GM12878 (cell line): ENCODE results near the gene LMTK2. TPM values are rescaled to one million over a fixed set of nuclear protein-coding genes. Genes with fewer than 3 reads are reported as not detected.

ENCODE experiments used
- ATAC-seq: fragments of 200-7000 bp; cut with Tn5 transposase; 3 replicates; pipeline ENCODE4 v1.9.1; 2020; ENCODE audit warnings: mild to moderate bottlenecking, moderate library complexity
- BruUV-seq: library from RNA; stranded (reverse); fragments of 400-500 nt; replicated peaks from 2 replicates; lab custom pipeline; 2021; lab: Mats Ljungman, UMichigan
- CTCF ChIA-PET: fragments of 300-600 bp; sonication (Branson Sonifier 250); formaldehyde crosslinking; extraction: SDS; loops from one replicate; lab custom pipeline; 2021; ENCODE audit warnings: inconsistent platforms; lab: Yijun Ruan, JAX
- POLR2A ChIA-PET: fragments of 350-600 bp; formaldehyde crosslinking; extraction: SDS; loops from one replicate; lab custom pipeline; 2021; ENCODE audit warnings: inconsistent platforms; lab: Charles Lee
- RAD21 ChIA-PET: fragments of 300-600 bp; sonication (Branson Sonifier 250); formaldehyde crosslinking; loops from one replicate; lab custom pipeline; 2023; ENCODE audit warnings: antibody characterized with exemption; ENCODE audit not compliant: unreplicated experiment; lab: Charles Lee
- SMC1A ChIA-PET: fragments of 300-600 bp; sonication (Branson Sonifier 250); formaldehyde crosslinking; loops from one replicate; lab custom pipeline; 2023; ENCODE audit not compliant: unreplicated experiment, uncharacterized antibody; lab: Charles Lee
- DNase-seq: peaks from one replicate; pipeline ENCODE4 v3.0.0-alpha.2; 2011; ENCODE audit warnings: low read depth, low spot score
- FAIRE-seq: peaks from 3 replicates; lab custom pipeline; 2011; peaks lifted over from hg19 to GRCh38; lab: Jason Lieb, UNC
- H2AFZ ChIP-seq: 2 replicates; pipeline ENCODE4 v1.6.0; 2011; ENCODE audit warnings: low read depth, low read length, control low read depth; ENCODE audit not compliant: control insufficient read depth
- H3K27ac ChIP-seq: 2 replicates; pipeline ENCODE4 v1.5.1; 2011; ENCODE audit warnings: control low read depth; ENCODE audit not compliant: control insufficient read depth, insufficient read depth
- H3K27me3 ChIP-seq, 2 experiments: replicated peaks in 1 of 2; 2 replicates each; pipeline versions ENCODE4 v1.6.0 to v1.6.1; 2011; ENCODE audit warnings: low read length in 1 of 2; ENCODE audit not compliant: control insufficient read depth in 2 of 2, insufficient read depth in 2 of 2
- H3K36me3 ChIP-seq, 2 experiments: 2 replicates each; pipeline ENCODE4 v1.5.1; 2011; ENCODE audit warnings: low read length in 1 of 2; ENCODE audit not compliant: control insufficient read depth in 2 of 2, insufficient read depth in 2 of 2
- H3K4me1 ChIP-seq: 2 replicates; pipeline ENCODE4 v1.6.1; 2011; ENCODE audit warnings: mild to moderate bottlenecking, low read length, moderate library complexity, mixed read lengths; ENCODE audit not compliant: control insufficient read depth, insufficient read depth
- H3K4me2 ChIP-seq: 2 replicates; pipeline ENCODE4 v1.6.0; 2011; ENCODE audit warnings: control low read depth; ENCODE audit not compliant: control insufficient read depth, insufficient read depth
- H3K4me3 ChIP-seq: fragments of 200-600 bp; sonication (generic); 2 replicates; pipeline ENCODE4 v1.5.1; 2016
- H3K79me2 ChIP-seq: 2 replicates; pipeline ENCODE4 v1.6.0; 2011; ENCODE audit warnings: low read length; ENCODE audit not compliant: control insufficient read depth, insufficient read depth
- H3K9ac ChIP-seq: 2 replicates; pipeline ENCODE4 v1.8.0; 2011; ENCODE audit warnings: low read length, control low read depth, mixed read lengths; ENCODE audit not compliant: control insufficient read depth, insufficient read depth
- H3K9me3 ChIP-seq: replicated peaks from 3 replicates; pipeline ENCODE4 v1.5.1; 2011; ENCODE audit warnings: mild to moderate bottlenecking, low read length; ENCODE audit not compliant: control insufficient read depth, insufficient read depth
- H4K20me1 ChIP-seq: 2 replicates; pipeline ENCODE4 v1.6.0; 2011; ENCODE audit not compliant: control insufficient read depth, insufficient read depth
- BCL11A ChIP-seq: IDR thresholded peaks from 2 replicates; pipeline ENCODE4 v1.6.1; 2011; ENCODE audit warnings: low read depth, low read length
- EED ChIP-seq: sonication (generic); IDR thresholded peaks from 2 replicates; pipeline ENCODE4 v1.6.1; 2016; ENCODE audit warnings: antibody characterized with exemption, low read depth
- ESRRA ChIP-seq: IDR thresholded peaks from 2 replicates; pipeline ENCODE4 v1.6.1; 2012; ENCODE audit warnings: mild to moderate bottlenecking, low read length, improper control_type of control experiment
- JUNB ChIP-seq: IDR thresholded peaks from 2 replicates; pipeline ENCODE4 v1.6.1; 2016; ENCODE audit warnings: antibody characterized with exemption, mild to moderate bottlenecking
- KDM1A ChIP-seq: fragments of 200-600 bp; sonication (generic); IDR thresholded peaks from 2 replicates; pipeline ENCODE4 v1.6.1; 2016; ENCODE audit warnings: borderline replicate concordance
- RELA ChIP-seq: fragments of 450-650 bp; IDR thresholded peaks from 2 replicates; pipeline ENCODE4 v1.8.0; 2014; ENCODE audit warnings: borderline replicate concordance; ENCODE audit not compliant: partially characterized antibody
- RFX5 ChIP-seq: IDR thresholded peaks from 2 replicates; pipeline ENCODE4 v1.6.1; 2011; ENCODE audit warnings: low read depth, low read length, improper control_type of control experiment
- SPI1 ChIP-seq: IDR thresholded peaks from 2 replicates; pipeline ENCODE4 v1.6.1; 2011; ENCODE audit warnings: low read depth, mild to moderate bottlenecking, low read length, moderate library complexity, borderline replicate concordance; ENCODE audit not compliant: insufficient read depth
- TARDBP ChIP-seq: IDR thresholded peaks from 2 replicates; pipeline ENCODE4 v1.6.1; 2016; ENCODE audit warnings: borderline replicate concordance
- TCF7 ChIP-seq: IDR thresholded peaks from 2 replicates; pipeline ENCODE4 v1.6.1; 2014; ENCODE audit warnings: antibody characterized with exemption, borderline replicate concordance
- WGBS: methylation state at CpG from one replicate; pipeline ENCODE4 v1.1.6; 2016; ENCODE audit warnings: low lambda C conversion rate; ENCODE audit not compliant: insufficient replicate concordance, insufficient coverage; ENCODE audit errors: missing lambda C conversion rate; 5-methylcytosine and 5-hydroxymethylcytosine counted together
- in situ Hi-C: fragments of 300-500 bp; cut with MboI; formaldehyde crosslinking; loops from 9 replicates; pipeline ENCODE4 v1.14.3; 2018; ENCODE audit warnings: mixed read lengths
- intact Hi-C: fragments of 100-400 bp; cut with micrococcal nuclease; formaldehyde crosslinking; loops from one replicate; pipeline ENCODE4 v1.14.2; 2022; ENCODE audit not compliant: unreplicated experiment
- polyA plus RNA-seq, 11 experiments: library from polyadenylated mRNA; depleted of rRNA in 4 of 11; unstranded in 6 of 11; stranded (reverse) in 5 of 11; fragments of >200 nt; fragmentation: Nextera tagmentation in 4 of 11; fragmentation: Illumina TruSeq in 1 of 11; extraction: Ambion mirVana in 4 of 11; extraction: Trizol in 1 of 11; gene quantifications; 1 replicate in 1 of 11; 2 replicates in 10 of 11; pipeline versions ENCODE4 v1.2.1 to v1.2.3, GENCODE V29; 2011 to 2016; ENCODE audit warnings: inconsistent platforms in 2 of 11, missing spikeins in 2 of 11, low read depth in 1 of 11
- total RNA-seq, 4 experiments: library from RNA; depleted of rRNA in 3 of 4; stranded (reverse); fragments of >200 nt in 3 of 4; fragmentation: Illumina TruSeq in 1 of 4; extraction: Trizol in 1 of 4; gene quantifications; 2 replicates each; pipeline versions ENCODE4 v1.2.1 to v1.2.3, GENCODE V29; 2013 to 2021
- TF ChIP-seq, protein P1 (sequence below): fragments of 450-650 bp; IDR thresholded peaks from 2 replicates; pipeline ENCODE4 v1.6.1; 2017; ENCODE audit warnings: mild to moderate bottlenecking, moderate library complexity
- TF ChIP-seq, protein P2 (sequence below): fragments of 450-650 bp; IDR thresholded peaks from 2 replicates; pipeline ENCODE4 v1.6.1; 2018; ENCODE audit warnings: mild to moderate bottlenecking, low read depth, moderate library complexity; ENCODE audit not compliant: partially characterized antibody
- TF ChIP-seq, protein P3 (sequence below): fragments of 450-650 bp; IDR thresholded peaks from 2 replicates; pipeline ENCODE4 v1.6.1; 2017; ENCODE audit warnings: mild to moderate bottlenecking, low read depth, inconsistent platforms; ENCODE audit not compliant: poor library complexity, severe bottlenecking

LMTK2 gene
- total and polyA plus RNA-seq, 10 of the 15 experiments (the other 5 are each of a cell fraction or from before 2014, with no cell fraction given), result 0.68 to 8.7 (median 4.6) TPM

DNA sequence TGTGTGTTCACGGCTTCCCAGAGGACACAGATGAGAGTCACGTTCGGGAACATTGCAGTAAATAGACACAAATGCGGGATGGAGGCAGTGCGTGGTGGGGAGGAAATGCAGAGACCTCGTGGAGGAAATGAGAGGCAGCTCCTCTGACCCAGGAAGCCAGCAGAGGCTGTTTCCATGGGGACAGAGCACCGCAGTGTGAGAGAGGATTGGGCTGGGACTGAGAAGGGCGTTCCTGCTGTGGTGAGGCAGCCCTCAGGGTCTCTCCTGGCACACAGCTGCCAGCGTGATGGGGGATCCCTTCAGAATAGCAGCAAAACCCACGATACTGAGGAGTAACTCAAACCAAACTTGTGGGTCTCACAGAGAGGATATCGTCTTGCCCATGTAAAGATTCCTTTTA, 82.9 kb downstream of the LMTK2 start (continued):
- TF ChIP-seq SPI1, result no peak
- TF ChIP-seq, all 136 proteins: peak for 0

GRCh38 chr7:98191668-98192431, 85.2 kb downstream of the LMTK2 start:
- no peak for FAIRE-seq
- no peaks in the 10 kb centered on the region for H3K4me1 ChIP-seq
- H2AFZ ChIP-seq, result no peak overlapping the region
- ChIA-PET CTCF (no interaction called here), SMC1A (no interaction called here), RAD21 (no interaction called here), POLR2A (interaction anchor here (1.5 kb wide), 1 partner anchor 9 kb away, joined by 3 read pairs; no protein-coding TSS in a partner anchor)
- WGBS, result 96% methylated on average over 32 of the region's 32 CpGs
- no TSS peak for BruUV-seq
- no peaks in the 10 kb centered on the region for H4K20me1 ChIP-seq
- H3K4me3 ChIP-seq, result no peak overlapping the region
- in situ Hi-C loops, result no loop called here
- no peak for DNase-seq
- no peak for ATAC-seq
- no peak overlapping the region for H3K4me2 ChIP-seq
- no peaks in the 10 kb centered on the region for H3K79me2 ChIP-seq
- H3K27me3 ChIP-seq, result no peaks in the 10 kb centered on the region
- no peaks in the 10 kb centered on the region; the same call in 2 of the 3 replicates for H3K9me3 ChIP-seq
- no peak overlapping the region for H3K27ac ChIP-seq
- no peak overlapping the region for H3K9ac ChIP-seq
- peaks cover 5 to 8% of the 10 kb centered on the region in 2 experiments; a peak in 3 of 4 replicates for H3K36me3 ChIP-seq
- intact Hi-C loops, result no loop called here
- TF ChIP-seq, protein P1, sequence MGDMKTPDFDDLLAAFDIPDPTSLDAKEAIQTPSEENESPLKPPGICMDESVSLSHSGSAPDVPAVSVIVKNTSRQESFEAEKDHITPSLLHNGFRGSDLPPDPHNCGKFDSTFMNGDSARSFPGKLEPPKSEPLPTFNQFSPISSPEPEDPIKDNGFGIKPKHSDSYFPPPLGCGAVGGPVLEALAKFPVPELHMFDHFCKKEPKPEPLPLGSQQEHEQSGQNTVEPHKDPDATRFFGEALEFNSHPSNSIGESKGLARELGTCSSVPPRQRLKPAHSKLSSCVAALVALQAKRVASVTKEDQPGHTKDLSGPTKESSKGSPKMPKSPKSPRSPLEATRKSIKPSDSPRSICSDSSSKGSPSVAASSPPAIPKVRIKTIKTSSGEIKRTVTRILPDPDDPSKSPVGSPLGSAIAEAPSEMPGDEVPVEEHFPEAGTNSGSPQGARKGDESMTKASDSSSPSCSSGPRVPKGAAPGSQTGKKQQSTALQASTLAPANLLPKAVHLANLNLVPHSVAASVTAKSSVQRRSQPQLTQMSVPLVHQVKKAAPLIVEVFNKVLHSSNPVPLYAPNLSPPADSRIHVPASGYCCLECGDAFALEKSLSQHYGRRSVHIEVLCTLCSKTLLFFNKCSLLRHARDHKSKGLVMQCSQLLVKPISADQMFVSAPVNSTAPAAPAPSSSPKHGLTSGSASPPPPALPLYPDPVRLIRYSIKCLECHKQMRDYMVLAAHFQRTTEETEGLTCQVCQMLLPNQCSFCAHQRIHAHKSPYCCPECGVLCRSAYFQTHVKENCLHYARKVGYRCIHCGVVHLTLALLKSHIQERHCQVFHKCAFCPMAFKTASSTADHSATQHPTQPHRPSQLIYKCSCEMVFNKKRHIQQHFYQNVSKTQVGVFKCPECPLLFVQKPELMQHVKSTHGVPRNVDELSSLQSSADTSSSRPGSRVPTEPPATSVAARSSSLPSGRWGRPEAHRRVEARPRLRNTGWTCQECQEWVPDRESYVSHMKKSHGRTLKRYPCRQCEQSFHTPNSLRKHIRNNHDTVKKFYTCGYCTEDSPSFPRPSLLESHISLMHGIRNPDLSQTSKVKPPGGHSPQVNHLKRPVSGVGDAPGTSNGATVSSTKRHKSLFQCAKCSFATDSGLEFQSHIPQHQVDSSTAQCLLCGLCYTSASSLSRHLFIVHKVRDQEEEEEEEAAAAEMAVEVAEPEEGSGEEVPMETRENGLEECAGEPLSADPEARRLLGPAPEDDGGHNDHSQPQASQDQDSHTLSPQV, result no peak
- TF ChIP-seq BCL11A, result no peak
- no peak for TF ChIP-seq RELA
- TF ChIP-seq EED, result no peak
- no peak for TF ChIP-seq JUNB
- TF ChIP-seq KDM1A, result no peak
- TF ChIP-seq RFX5, result no peak
- TF ChIP-seq TARDBP, result no peak
- TF ChIP-seq, protein P2, sequence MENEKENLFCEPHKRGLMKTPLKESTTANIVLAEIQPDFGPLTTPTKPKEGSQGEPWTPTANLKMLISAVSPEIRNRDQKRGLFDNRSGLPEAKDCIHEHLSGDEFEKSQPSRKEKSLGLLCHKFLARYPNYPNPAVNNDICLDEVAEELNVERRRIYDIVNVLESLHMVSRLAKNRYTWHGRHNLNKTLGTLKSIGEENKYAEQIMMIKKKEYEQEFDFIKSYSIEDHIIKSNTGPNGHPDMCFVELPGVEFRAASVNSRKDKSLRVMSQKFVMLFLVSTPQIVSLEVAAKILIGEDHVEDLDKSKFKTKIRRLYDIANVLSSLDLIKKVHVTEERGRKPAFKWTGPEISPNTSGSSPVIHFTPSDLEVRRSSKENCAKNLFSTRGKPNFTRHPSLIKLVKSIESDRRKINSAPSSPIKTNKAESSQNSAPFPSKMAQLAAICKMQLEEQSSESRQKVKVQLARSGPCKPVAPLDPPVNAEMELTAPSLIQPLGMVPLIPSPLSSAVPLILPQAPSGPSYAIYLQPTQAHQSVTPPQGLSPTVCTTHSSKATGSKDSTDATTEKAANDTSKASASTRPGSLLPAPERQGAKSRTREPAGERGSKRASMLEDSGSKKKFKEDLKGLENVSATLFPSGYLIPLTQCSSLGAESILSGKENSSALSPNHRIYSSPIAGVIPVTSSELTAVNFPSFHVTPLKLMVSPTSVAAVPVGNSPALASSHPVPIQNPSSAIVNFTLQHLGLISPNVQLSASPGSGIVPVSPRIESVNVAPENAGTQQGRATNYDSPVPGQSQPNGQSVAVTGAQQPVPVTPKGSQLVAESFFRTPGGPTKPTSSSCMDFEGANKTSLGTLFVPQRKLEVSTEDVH, result no peak
- TF ChIP-seq, protein P3, sequence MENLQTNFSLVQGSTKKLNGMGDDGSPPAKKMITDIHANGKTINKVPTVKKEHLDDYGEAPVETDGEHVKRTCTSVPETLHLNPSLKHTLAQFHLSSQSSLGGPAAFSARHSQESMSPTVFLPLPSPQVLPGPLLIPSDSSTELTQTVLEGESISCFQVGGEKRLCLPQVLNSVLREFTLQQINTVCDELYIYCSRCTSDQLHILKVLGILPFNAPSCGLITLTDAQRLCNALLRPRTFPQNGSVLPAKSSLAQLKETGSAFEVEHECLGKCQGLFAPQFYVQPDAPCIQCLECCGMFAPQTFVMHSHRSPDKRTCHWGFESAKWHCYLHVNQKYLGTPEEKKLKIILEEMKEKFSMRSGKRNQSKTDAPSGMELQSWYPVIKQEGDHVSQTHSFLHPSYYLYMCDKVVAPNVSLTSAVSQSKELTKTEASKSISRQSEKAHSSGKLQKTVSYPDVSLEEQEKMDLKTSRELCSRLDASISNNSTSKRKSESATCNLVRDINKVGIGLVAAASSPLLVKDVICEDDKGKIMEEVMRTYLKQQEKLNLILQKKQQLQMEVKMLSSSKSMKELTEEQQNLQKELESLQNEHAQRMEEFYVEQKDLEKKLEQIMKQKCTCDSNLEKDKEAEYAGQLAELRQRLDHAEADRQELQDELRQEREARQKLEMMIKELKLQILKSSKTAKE, result no peak
- no peak for TF ChIP-seq TCF7
- no peak for TF ChIP-seq ESRRA
